Pulmonary artery endothelial cell (primary cell): ENCODE results near the gene BCL2L1. TPM values are rescaled to one million over a fixed set of nuclear protein-coding genes. Genes with fewer than 3 reads are reported as not detected.
A peak's percentile ranks its signal among the peaks of the same experiment; 100 is the strongest.

Source experiments
- DNase-seq: peaks from one replicate; pipeline ENCODE4 v3.0.0-alpha.2; 2011; ENCODE audit warnings: low read depth, low spot score
- total RNA-seq: library from RNA; depleted of rRNA; stranded (reverse); fragments of >200 nt; gene quantifications from 2 replicates; pipeline ENCODE4 v1.2.3, GENCODE V29; 2014

BCL2L1 gene
- total RNA-seq, 1 donor from 2014 or later, result 81.2 TPM

DNA sequence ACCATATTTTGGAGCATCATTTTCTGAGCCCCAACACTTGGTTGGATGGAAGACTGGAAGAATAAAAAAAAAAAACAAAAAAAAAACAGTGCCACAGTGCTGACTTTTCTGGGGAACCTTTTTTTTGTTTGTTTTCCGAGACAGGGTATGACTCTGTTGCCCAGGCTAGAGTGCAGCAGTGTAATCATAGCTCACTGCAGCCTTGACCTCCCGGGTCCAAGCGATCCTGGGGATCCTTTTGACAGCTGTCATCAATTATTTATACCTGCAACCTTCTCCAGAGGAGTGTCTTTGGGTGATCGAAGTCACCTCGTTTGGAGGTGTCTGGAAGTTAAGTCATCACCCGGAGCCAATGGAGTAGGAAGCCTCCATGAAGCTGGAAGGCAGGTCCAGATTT lies 8.7 kb upstream of the BCL2L1 start:
- no peak for DNase-seq

DNA sequence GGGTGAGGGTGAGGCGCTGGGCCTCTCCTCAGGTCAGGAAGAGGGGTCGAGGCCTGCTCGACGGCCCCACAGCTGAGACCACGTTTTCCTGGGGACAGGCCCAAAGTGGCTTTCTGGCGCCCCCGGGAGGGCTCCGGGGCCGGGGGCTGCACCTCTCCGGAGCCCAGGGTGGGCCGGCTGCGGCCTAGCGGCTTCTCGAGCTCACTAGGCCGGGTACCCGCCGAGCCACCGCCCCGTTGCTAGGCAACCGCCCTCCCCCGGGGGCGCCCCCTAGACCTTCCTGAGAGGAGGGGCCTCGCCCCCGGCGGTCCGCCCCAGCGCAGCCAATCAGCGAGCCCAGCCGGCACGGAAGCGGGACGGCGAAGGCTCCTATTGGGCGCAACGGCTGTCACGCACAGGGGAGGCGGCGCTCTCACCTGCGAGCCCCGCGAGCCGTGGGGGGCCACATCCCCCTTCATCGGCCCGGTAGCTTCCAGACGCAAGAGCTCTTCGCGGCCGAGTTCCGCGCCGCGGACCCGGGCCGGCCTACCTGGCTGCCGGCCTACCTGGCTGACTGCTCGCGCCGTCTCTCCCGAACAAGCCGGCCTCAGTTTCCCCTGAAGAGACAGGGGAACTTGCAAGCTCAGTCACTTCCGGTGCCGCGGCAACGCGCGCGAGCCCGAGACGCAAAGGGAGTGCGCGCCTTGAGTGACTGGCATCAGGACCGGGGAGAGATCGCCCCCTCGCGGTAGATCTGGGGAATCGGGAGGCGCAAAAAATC lies 831 bp upstream of the BCL2L1 start:
- peak; percentile 92 for DNase-seq

DNA sequence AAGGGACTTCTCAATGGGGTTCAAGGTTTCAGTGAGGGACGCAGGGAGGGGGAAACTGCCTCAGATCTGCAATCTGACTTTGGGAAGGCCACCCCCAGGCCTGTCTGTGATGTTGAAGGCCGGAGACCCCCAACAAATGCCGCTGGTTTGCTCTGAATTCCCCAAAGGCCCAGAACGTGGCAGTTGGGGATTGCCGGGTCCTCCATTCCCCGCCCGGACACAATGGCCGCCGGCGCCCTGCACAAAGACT lies 326 bp upstream of the BCL2L1 start:
- no peak for DNase-seq

DNA sequence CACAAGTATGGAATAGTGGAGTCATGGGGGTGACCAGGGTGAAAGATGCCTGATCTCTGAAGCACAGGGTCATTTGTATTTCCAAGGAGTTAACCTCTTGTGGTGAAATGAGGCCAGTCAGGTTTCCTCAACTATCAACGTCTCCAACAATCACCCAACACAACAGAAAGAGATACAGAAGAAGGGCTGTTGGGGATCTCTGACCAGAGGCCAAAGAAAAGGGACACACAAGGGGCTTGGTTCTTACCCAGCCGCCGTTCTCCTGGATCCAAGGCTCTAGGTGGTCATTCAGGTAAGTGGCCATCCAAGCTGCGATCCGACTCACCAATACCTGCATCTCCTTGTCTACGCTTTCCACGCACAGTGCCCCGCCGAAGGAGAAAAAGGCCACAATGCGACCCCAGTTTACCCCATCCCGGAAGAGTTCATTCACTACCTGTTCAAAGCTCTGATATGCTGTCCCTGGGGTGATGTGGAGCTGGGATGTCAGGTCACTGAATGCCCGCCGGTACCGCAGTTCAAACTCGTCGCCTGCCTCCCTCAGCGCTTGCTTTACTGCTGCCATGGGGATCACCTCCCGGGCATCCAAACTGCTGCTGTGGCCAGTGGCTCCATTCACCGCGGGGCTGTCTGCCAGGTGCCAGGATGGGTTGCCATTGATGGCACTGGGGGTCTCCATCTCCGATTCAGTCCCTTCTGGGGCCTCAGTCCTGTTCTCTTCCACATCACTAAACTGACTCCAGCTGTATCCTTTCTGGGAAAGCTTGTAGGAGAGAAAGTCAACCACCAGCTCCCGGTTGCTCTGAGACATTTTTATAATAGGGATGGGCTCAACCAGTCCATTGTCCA lies 1.0 kb downstream of the BCL2L1 start:
- no peak for DNase-seq

DNA sequence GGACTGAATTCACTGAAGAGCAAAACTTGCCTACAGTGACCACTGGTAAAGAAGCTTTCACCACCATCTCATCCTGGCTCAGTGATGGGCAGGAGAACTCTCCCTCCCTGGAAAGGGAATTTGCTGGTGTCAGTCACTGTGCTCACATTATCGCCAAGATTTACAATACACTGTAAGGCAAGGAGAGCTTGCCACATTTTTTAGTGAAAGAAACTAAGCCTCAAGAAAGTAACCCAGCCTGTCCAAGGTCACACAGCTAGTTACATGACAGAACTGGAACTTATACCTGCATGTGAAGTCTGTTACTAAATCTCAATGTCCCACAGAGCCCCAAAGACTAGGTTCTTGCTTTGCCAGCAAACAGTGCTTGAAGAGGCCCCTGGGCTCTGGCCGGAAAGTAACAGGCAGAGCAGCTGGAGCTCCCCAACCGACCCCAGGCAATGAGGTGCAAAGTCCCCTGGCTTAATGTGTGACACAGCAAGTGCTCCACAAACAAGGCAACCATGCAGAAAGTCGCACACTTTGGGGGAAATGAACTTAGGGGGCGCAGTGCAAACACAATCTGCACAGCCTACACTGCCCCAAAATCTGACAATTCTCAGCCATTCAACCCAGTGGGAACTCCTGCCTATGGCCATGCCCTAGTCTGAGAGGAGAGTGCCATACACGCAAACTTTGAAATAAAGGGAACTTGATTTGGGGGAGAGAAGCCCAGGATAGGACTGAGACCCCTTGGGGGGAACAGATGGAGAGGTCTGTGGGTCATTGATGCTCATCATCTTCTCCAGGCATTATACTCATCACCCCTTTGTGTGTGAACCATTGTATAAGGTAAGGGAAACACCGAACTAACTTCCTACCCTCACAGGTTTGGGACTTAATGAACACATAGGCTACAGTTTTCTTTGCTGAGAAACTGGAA lies 1.9 kb downstream of the BCL2L1 start:
- DNase-seq, result no peak

DNA sequence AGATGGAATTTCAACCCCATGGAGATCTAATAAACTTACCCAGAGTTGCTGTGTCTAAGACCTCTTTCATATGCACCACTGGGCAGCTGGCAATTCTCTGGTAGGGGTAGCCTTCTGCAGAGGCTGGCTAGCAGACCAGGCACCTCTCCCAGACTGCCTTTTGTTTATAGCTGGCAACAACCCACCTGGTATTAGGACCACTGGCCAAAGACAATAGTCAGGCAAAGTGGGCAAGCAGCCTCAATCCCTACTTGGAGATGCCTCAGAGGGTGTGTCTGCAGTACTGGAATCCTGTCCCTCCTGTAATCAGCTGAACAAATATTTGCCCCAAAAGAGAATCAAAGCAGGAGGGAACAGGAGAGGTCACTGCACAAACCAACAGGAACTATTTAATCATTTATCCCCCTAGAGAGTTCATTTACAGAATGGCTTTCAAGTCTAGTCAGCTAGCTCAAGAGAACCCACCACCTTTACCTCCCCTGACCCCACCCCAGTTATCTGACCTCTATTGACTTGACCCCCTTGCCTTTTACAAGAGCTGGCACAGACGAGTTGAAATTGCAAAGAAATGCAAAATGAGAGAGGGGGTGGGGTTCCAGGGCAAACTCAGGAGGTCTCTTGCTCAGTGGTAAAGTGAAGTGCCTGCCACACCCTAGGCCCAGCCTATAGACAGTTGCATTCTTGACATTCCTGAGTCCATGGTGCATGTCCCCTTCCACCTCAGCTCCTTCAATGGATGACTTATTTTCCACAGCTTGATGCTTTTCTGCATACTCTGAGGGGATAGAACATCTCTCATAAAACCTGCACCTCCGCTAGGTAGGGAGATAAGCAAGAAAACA lies 2.8 kb downstream of the BCL2L1 start:
- DNase-seq, result no peak

DNA sequence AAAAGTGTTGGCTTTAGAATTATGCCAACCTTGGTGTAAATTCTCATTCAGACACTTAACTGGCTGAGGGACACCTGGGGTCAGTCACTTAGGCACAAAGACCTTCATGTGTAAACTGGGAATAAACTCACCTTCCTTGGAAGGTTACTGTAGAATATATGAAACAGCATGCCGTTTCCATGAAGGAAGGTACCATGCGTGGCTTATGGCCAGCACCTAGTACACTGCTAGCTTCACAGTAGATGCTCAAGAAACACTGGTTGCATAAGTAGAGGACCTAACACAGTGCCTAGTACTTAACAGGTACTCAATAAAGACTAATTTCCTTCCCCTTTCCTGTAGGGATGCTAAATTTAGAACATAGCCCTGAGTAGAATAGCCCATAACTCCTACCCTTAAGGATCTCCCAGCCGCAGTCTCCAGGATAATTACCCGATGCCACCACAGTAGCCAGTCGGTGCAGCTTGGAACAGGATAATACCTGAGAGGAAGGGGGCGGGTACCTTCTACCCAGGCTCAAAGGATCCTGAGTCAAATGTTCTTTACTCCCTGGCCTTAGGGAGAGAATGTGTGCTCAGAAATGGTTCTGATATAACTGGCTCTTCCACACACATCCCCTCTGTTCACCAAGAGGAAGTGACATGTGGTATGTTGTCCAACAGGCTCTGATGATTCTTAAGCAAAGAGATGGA lies 3.6 kb downstream of the BCL2L1 start:
- DNase-seq, result no peak

DNA sequence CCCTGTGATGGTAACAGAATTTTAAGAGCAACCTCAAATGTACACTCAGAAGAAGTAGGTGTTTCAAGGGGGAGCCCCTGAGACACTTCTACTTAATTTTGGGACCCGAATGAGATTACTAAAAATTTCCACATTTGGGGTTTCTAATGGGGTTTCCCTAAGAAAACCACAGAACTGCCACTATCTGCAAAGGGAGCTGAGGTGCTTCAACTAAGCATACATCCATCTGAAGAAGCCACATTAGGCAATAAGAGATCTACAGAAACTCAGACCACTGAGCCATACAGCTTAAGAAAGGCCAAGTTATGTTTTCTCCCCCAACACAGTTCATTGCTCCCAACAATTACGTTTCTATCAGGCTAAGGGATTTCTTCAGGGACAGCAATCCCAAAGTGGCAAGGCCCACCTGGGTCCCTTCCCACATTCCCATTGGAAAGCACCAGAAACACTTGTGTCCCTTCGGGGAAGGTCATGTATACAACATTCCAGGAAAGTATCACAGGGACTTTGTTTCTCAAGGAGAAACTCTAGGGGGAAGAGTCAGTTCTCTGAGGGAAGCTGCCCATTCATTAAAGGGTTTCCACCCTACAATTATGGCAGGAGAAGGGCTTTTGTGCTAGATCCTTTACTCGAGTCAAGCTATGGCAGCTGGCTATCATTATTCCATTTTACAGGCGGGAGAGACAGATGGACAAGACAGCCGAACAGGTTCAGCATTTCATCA lies 5.0 kb downstream of the BCL2L1 start:
- DNase-seq, result no peak

DNA sequence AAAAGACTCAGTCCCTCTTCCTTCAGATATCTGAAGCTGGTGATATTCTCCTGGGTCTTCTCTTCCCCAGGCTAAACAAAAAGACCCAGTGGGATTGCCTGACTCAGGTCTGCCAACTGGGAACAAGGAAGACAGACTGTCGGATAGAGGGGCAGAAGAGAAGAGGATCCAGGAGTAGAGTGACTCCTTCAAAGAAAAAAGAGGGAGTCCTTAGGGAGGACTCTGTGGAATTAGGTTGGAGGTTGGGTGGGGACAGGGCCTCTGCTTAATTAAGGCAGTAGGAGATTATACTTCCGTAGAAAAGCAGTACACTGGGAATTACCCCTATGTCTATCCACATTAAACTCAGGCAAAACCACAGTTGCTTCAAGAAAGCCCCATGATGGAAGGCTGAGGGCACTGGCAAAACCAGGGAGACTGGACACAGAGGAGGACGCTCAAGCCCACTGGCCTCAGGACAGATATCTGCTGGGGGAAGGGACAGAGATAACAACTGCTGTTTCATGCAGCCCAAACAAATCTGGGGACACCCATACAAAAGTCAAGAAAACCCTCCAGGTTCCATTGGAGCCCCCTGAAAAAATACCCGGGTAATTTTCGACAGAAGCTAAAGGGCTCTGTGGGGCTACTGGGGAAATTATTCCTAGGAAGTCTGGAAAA lies 5.7 kb downstream of the BCL2L1 start:
- DNase-seq, result no peak

DNA sequence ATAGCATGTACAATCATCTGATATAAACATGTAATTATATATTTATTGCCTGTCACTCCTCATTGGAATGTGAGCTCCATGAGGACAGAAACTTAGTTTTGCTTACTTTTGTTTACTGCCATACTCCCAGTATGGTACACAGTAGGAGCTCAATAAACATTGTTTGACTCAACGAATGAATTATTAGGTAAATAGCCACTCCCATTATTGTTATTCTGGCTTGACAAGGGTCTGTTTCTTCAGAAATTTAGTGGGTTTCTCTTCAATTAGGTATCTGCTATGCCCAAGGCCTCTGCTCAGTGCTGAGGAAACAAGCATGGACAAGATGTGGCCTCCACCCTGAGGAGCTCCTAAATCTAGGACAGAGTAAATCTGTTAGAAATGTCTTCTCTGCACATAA lies 6.3 kb downstream of the BCL2L1 start:
- no peak for DNase-seq

DNA sequence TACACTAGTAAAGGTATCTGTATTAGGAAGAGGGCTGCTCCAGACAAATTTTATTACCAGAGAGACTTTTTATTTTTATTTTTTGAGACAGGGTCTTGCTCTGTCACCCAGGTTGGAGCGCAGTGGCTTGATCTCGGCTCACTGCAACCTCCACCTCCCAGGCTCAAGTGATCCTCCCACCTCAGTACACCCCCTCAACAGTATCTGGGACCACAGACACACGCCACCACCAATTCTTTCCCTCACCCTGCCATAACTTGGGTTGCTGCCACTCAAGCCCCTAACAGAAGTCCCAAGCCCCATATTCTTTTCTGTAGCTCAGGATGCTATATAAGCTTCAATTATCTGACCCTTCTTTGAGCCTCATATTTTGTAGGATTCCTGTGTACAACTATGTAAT lies 6.9 kb downstream of the BCL2L1 start:
- DNase-seq, result no peak

DNA sequence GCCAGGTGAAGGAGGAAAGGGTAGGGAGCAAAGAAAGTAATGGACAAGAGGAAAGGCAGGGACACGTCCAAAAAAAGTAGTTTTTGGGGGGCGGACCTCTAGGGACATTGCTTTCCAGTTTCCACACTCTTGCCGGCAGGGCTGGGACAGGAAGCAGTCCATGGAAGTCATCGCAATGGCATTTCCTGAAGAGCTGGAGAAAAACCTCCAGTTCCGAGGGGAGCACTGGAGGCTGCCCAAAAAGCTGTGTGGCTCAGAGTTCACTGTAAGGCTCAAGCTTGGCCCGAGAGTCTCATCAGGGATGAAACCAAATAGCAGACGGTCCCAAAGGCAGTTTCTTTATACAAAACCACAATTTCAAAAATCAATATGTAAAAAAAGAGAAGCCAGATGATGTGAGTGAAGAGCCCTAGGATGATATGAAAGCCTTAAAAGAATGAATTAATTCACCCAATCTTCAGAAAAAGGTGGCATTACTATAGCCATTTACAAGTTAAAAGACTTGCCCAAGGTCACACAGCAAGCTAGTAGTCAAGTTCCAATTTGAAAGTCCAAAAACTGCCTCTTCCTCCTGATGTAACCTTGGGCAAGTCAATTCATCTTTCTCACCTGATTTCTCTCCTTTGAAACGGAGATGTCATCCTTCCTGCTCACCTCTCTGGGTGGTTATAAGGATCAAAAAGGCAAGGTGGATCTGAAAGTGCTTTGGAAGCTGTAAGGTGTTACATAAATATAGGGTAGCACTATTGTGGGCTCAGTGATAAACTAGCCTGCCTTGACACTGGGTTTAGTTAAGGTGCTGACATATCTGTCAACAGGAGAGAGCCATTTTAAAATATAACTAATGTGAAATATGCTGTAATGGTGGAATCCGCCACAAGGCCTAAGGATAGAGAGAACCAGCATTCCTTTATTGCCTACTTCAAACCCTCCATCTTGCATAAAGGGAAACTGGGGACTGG lies 9.1 kb downstream of the BCL2L1 start:
- peak; percentile 73 for DNase-seq

DNA sequence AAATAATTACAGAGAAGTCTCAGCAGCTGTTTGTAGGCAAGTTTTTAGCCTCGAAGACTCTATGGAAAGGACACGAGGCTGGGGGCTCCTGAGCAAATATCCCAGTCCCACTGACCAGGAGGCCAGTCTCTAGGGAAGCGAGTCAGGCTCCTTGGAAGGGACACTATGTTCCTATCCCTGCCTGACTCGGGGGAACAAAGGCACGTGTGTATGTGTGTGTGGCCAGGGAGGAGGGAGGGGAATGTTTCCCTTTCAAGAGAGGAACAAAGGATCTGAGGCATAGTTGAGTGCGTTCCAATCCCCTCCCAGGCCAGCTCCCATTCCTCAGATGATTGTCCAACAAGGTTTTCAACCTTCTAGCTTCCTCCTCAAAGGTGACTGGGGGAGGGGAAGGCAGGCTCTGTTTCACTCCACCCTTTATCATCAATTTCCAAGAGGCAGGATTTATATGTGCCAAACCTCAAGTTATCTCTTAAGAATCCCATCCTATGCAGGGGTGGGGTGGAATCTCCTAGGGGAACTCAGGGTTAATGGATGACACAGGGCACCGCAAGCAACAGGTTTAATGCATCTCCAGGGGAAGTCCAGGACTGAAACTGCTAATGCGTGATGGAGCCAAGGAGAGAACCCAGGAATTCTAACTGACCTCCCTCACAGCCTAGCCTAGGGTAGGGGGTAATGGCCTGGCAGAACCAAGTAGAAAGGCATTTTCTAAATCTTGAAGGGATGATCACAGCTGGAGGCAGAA lies 9.9 kb downstream of the BCL2L1 start:
- peak; percentile 91 for DNase-seq

DNA sequence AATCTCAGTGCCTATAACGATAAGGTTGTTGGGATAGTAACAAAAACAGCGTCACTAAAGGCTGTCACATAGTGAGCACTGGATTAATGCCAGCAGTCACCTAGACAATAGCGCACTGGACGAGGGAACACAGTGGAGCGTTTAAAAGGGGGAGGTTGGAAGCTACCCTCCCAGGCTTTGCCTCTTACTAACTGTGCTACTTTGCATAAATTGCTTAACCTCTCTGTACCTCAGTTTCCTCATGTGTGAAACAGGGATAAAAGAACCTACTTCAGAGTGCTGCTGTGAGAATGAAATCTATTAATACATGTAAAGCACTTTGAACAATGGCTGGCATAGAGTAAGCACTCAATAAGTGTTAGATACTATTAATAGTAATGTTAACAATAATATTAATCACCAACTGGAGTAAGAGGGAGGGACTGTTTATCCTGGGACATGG lies 10.5 kb downstream of the BCL2L1 start:
- DNase-seq, result no peak

DNA sequence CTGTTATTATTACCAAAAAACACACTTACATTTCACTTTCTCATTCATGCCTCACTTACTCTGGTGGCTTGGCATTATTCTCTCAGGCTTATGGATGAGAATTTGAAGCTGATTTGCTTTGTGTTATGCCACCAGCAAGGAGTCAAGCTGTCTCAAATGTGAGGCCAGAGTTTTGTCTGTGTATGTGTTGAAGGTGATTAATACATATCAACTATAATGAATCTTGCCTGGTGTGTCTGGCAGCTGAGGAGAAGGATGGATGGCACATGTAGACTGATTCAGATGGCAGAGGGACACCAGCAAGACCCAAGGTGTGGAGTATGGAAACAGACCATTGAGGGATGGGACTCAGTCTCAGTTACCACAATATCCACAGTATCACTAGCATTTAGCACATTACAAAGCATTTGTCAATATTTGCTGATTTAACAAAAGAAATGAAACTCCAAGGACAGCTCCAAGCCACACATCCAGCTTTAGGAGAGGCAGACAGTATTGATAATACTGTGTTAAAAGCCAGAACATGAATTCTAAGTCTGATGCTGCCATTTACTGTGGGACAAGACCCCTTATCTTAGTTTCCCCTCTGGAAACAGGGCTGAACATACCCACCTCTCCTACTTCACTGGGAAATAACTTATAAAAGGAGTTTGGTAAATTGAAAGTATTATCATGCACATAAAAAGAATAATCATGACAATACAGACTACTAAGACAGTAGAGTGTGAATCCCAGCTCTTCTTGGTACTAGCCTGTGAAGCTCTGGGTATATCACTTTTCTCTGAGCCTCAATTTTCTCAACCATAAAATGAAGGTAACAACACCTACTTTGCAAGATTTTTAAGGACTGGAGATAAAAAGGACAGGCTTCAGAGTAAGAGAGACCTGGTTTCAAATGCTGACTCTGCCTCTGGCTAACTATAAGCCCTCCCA lies 11.2 kb downstream of the BCL2L1 start:
- no peak for DNase-seq

DNA sequence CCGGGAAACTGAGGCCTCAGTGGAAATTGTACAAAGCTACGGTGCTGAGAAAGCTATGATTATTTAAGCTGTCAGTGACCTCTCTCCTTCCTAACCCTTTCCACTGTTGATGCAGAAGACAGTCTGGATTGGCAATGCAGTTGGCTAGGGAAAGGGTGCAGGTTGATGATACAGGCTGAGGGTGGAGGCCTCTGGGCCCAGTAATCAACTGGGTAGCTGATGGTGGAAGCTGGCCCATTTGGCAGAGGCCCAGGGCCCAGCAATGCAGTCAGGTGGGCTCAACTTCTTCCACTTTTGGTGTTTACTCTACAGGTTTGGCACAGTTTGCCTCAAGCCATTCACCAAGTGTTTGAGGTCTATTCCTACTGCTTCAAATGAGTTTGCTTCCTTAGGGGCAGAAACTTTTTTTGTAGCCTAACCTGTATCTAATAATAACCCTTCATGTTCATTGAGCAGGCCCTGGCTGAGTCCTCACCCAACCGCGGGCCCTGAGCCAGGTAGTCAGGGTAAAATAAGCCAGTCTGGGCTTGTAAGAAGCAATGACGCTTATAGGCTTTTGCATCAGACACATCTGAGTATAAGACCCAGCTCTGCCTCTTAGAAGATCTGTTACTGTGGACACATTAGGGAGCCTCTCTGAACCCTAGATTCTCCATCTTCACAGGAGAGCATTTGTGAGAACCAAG lies 12.1 kb downstream of the BCL2L1 start:
- no peak for DNase-seq
